Chondrocyte (in vitro differentiated cells): ENCODE results near the gene PTPN2. TPM values are rescaled to one million over a fixed set of nuclear protein-coding genes. Genes with fewer than 3 reads are reported as not detected.

ENCODE experiments used
- DNase-seq: peaks from one replicate; pipeline ENCODE4 v3.0.0; 2021; ENCODE audit warnings: mixed read lengths, low spot score
- H3K27ac Mint-ChIP-seq: one replicate; pipeline ENCODE4 v1.8.0; 2021; ENCODE audit warnings: mild to moderate bottlenecking, moderate library complexity, mixed read lengths; ENCODE audit not compliant: unreplicated experiment
- H3K27me3 Mint-ChIP-seq: 2 replicates; pipeline ENCODE4 v1.8.0; 2021; ENCODE audit warnings: low read depth, mixed read lengths
- H3K36me3 Mint-ChIP-seq: 2 replicates; pipeline ENCODE4 v1.8.0; 2021; ENCODE audit warnings: low read depth, mixed read lengths
- H3K4me1 Mint-ChIP-seq: 2 replicates; pipeline ENCODE4 v1.8.0; 2021; ENCODE audit warnings: low read depth, mild to moderate bottlenecking, mixed read lengths
- H3K4me3 Mint-ChIP-seq: one replicate; pipeline ENCODE4 v1.8.0; 2021; ENCODE audit warnings: mild to moderate bottlenecking, moderate library complexity, mixed read lengths; ENCODE audit not compliant: unreplicated experiment
- H3K9me3 Mint-ChIP-seq: 2 replicates; pipeline ENCODE4 v1.8.0; 2021; ENCODE audit warnings: low read depth, mixed read lengths
- CTCF ChIP-seq: fragments of 200-600 bp; sonication (generic); IDR thresholded peaks from 2 replicates; pipeline ENCODE4 v1.5.0; 2021; ENCODE audit warnings: antibody characterized with exemption, mild to moderate bottlenecking, moderate library complexity
- total RNA-seq: library from RNA; stranded (reverse); gene quantifications from 3 replicates; pipeline ENCODE4 v1.2.1, GENCODE V29; 2021

The PTPN2 gene
- total RNA-seq, 1 donor from 2014 or later: 22.2 TPM

GRCh38 chr18:12911929-12912703 is 28.1 kb upstream of the PTPN2 start:
- H3K27ac Mint-ChIP-seq: no peak overlapping the region
- peaks cover 11% of the 10 kb centered on the region for H3K9me3 Mint-ChIP-seq
- H3K4me3 Mint-ChIP-seq: no peak overlapping the region
- no peak for DNase-seq
- peaks cover 1% of the 10 kb centered on the region for H3K36me3 Mint-ChIP-seq
- TF ChIP-seq CTCF: no peak
- H3K4me1 Mint-ChIP-seq: peaks cover 26% of the 10 kb centered on the region
- H3K27me3 Mint-ChIP-seq: no peaks in the 10 kb centered on the region

- no peak for DNase-seq
- Mint-ChIP-seq H3K4me3 (no peak overlapping the region), H3K36me3 (peaks cover 1% of the 10 kb centered on the region), H3K27ac (no peak overlapping the region), H3K27me3 (no peaks in the 10 kb centered on the region), H3K9me3 (peaks cover 11% of the 10 kb centered on the region), H3K4me1 (peaks cover 35% of the 10 kb centered on the region)
- TF ChIP-seq CTCF: no peak
Measured at GRCh38 chr18:12911025-12911928, 27.2 kb upstream of the PTPN2 start.

GRCh38 chr18:12908706-12909105 is 24.7 kb upstream of the PTPN2 start:
- no peak for DNase-seq
- Mint-ChIP-seq H3K27ac (peak overlapping the region; percentile 99), H3K27me3 (no peaks in the 10 kb centered on the region), H3K4me1 (peaks cover 45% of the 10 kb centered on the region), H3K4me3 (no peak overlapping the region), H3K9me3 (peaks cover 6% of the 10 kb centered on the region), H3K36me3 (peaks cover 1% of the 10 kb centered on the region)
- no peak for TF ChIP-seq CTCF

GRCh38 chr18:12907258-12907925 is 23.4 kb upstream of the PTPN2 start:
- peaks cover 45% of the 10 kb centered on the region for H3K4me1 Mint-ChIP-seq
- H3K27ac Mint-ChIP-seq: peak overlapping the region; percentile 99
- DNase-seq: no peak
- H3K27me3 Mint-ChIP-seq: no peaks in the 10 kb centered on the region
- H3K36me3 Mint-ChIP-seq: no peaks in the 10 kb centered on the region
- no peak for TF ChIP-seq CTCF
- peak overlapping the region; percentile 67 for H3K4me3 Mint-ChIP-seq
- no peaks in the 10 kb centered on the region for H3K9me3 Mint-ChIP-seq

- H3K27me3 Mint-ChIP-seq: no peaks in the 10 kb centered on the region
- peak overlapping the region; percentile 99 for H3K27ac Mint-ChIP-seq
- peaks cover 45% of the 10 kb centered on the region for H3K4me1 Mint-ChIP-seq
- no peaks in the 10 kb centered on the region for H3K9me3 Mint-ChIP-seq
- TF ChIP-seq CTCF: no peak
- H3K4me3 Mint-ChIP-seq: peak overlapping the region; percentile 67
- no peak for DNase-seq
- H3K36me3 Mint-ChIP-seq: no peaks in the 10 kb centered on the region
Measured at GRCh38 chr18:12906773-12907172, 22.7 kb upstream of the PTPN2 start.
